DOHH2 (cell line): ENCODE results near the gene SERPINA5.

Experiments used
- H3F3A ChIP-seq: fragments of 200-600 bp; sonication (generic), shearing (Covaris generic); 2 replicates; pipeline ENCODE4 v1.6.0; 2016; ENCODE audit warnings: antibody characterized with exemption, mild to moderate bottlenecking; ENCODE audit not compliant: control insufficient read depth, insufficient read depth
- H3K27ac ChIP-seq: fragments of 200-600 bp; sonication (generic); 2 replicates; pipeline ENCODE4 v1.5.1; 2014; ENCODE audit warnings: low read depth, mild to moderate bottlenecking, low read length, moderate library complexity
- H3K27me3 ChIP-seq: fragments of 200-600 bp; sonication (generic); 2 replicates; pipeline ENCODE4 v1.6.1; 2014; ENCODE audit warnings: mild to moderate bottlenecking, low read length, mixed read lengths; ENCODE audit not compliant: control insufficient read depth
- H3K36me3 ChIP-seq: fragments of 200-600 bp; sonication (generic); 2 replicates; pipeline ENCODE4 v1.6.1; 2014; ENCODE audit warnings: mild to moderate bottlenecking, low read length, moderate library complexity, mixed read lengths; ENCODE audit not compliant: control insufficient read depth
- H3K4me1 ChIP-seq: fragments of 200-600 bp; sonication (generic); 2 replicates; pipeline ENCODE4 v1.6.1; 2014; ENCODE audit warnings: mild to moderate bottlenecking, low read length, mixed read lengths; ENCODE audit not compliant: control insufficient read depth
- H3K4me2 ChIP-seq: fragments of 200-600 bp; sonication (generic); 2 replicates; pipeline ENCODE4 v1.6.0; 2014; ENCODE audit warnings: mild to moderate bottlenecking, low read length, moderate library complexity
- H3K4me3 ChIP-seq: fragments of 200-600 bp; sonication (generic); 2 replicates; pipeline ENCODE4 v1.5.1; 2014; ENCODE audit warnings: mild to moderate bottlenecking, low read length, mixed read lengths
- H3K79me2 ChIP-seq: fragments of 200-600 bp; sonication (generic); 2 replicates; pipeline ENCODE4 v1.6.1; 2014; ENCODE audit warnings: mild to moderate bottlenecking, low read length, mixed read lengths; ENCODE audit not compliant: control insufficient read depth
- H3K9me2 ChIP-seq: fragments of 200-600 bp; sonication (generic); replicated peaks from 2 replicates; pipeline ENCODE4 v1.6.1; 2014; ENCODE audit warnings: mild to moderate bottlenecking, low read length, mixed read lengths; ENCODE audit not compliant: control insufficient read depth
- H3K9me3 ChIP-seq: fragments of 200-600 bp; sonication (generic); 2 replicates; pipeline ENCODE4 v1.6.1; 2014; ENCODE audit warnings: antibody characterized with exemption, low read length, mixed read lengths; ENCODE audit not compliant: control insufficient read depth, insufficient read depth
- H4K20me1 ChIP-seq: fragments of 200-600 bp; sonication (generic); 2 replicates; pipeline ENCODE4 v1.6.0; 2014; ENCODE audit warnings: low read depth, mild to moderate bottlenecking, antibody characterized with exemption, low read length, moderate library complexity; ENCODE audit not compliant: control insufficient read depth, insufficient read depth
- EZH2phosphoT487 ChIP-seq: fragments of 200-600 bp; sonication (generic); IDR thresholded peaks from 2 replicates; pipeline ENCODE4 v1.6.1; 2017; ENCODE audit warnings: borderline replicate concordance, mild to moderate bottlenecking, antibody characterized with exemption, low read length, moderate library complexity, mixed read lengths
- TF ChIP-seq, protein P1 (sequence below): fragments of 200-600 bp; sonication (generic); IDR thresholded peaks from one replicate; pipeline ENCODE4 v1.5.1; 2014; ENCODE audit warnings: antibody characterized with exemption, mild to moderate bottlenecking, low read depth, low read length; ENCODE audit not compliant: poor library complexity, severe bottlenecking

Gene SERPINA5

GRCh38 chr14:94596361-94596760 is 15.1 kb downstream of the SERPINA5 start:
- Histone ChIP-seq H3K4me1 (no peaks in the 10 kb centered on the region), H3K27ac (no peak overlapping the region), H3K9me2 (no peaks in the 10 kb centered on the region), H3K4me3 (no peak overlapping the region), H3K4me2 (no peak overlapping the region), H3K9me3 (no peaks in the 10 kb centered on the region), H3K27me3 (no peaks in the 10 kb centered on the region), H3K79me2 (no peaks in the 10 kb centered on the region), H4K20me1 (no peaks in the 10 kb centered on the region), H3F3A (no peaks in the 10 kb centered on the region), H3K36me3 (no peaks in the 10 kb centered on the region)
- TF ChIP-seq, protein P1, sequence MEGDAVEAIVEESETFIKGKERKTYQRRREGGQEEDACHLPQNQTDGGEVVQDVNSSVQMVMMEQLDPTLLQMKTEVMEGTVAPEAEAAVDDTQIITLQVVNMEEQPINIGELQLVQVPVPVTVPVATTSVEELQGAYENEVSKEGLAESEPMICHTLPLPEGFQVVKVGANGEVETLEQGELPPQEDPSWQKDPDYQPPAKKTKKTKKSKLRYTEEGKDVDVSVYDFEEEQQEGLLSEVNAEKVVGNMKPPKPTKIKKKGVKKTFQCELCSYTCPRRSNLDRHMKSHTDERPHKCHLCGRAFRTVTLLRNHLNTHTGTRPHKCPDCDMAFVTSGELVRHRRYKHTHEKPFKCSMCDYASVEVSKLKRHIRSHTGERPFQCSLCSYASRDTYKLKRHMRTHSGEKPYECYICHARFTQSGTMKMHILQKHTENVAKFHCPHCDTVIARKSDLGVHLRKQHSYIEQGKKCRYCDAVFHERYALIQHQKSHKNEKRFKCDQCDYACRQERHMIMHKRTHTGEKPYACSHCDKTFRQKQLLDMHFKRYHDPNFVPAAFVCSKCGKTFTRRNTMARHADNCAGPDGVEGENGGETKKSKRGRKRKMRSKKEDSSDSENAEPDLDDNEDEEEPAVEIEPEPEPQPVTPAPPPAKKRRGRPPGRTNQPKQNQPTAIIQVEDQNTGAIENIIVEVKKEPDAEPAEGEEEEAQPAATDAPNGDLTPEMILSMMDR: no peak
- no peak for TF ChIP-seq EZH2phosphoT487

GRCh38 chr14:94597788-94598187 is 16.6 kb downstream of the SERPINA5 start:
- Histone ChIP-seq H3K4me3 (no peak overlapping the region), H3K9me3 (no peaks in the 10 kb centered on the region), H3K27ac (no peak overlapping the region), H3K79me2 (no peaks in the 10 kb centered on the region), H3K36me3 (no peaks in the 10 kb centered on the region), H4K20me1 (no peaks in the 10 kb centered on the region), H3K4me1 (no peaks in the 10 kb centered on the region), H3F3A (no peaks in the 10 kb centered on the region), H3K4me2 (no peak overlapping the region), H3K27me3 (no peaks in the 10 kb centered on the region), H3K9me2 (no peaks in the 10 kb centered on the region)
- TF ChIP-seq, protein P1: no peak
- TF ChIP-seq EZH2phosphoT487: no peak

DNA sequence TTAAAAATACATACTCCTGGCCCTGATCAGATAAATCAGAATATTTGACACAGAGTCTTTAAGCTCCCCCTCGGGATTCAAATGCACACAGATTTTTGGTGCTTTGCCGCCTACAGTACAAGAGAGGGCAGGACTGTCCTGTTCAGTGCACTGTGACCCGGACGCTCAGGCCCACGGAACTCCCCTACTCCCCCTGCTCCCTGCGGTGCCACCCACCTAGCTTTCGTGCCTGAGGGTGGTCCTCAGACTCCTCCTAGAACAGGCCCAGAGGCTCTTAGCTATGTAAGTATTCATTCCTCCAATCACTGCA is 17.2 kb downstream of the SERPINA5 start:
- H3K36me3 ChIP-seq: no peaks in the 10 kb centered on the region
- no peaks in the 10 kb centered on the region for H3K9me3 ChIP-seq
- no peaks in the 10 kb centered on the region for H3K27me3 ChIP-seq
- no peak overlapping the region for H3K4me3 ChIP-seq
- no peak overlapping the region for H3K27ac ChIP-seq
- no peak overlapping the region for H3K4me2 ChIP-seq
- H4K20me1 ChIP-seq: no peaks in the 10 kb centered on the region
- H3K9me2 ChIP-seq: no peaks in the 10 kb centered on the region
- TF ChIP-seq, protein P1: no peak
- no peak for TF ChIP-seq EZH2phosphoT487
- no peaks in the 10 kb centered on the region for H3K79me2 ChIP-seq
- H3F3A ChIP-seq: no peaks in the 10 kb centered on the region
- no peaks in the 10 kb centered on the region for H3K4me1 ChIP-seq
